K562 (cell line): ENCODE data around the gene ROBO1. TPM values are rescaled to one million over a fixed set of nuclear protein-coding genes. Genes with fewer than 3 reads are reported as not detected.

ENCODE experiments used
- ATAC-seq: fragments of 200-7000 bp; cut with Tn5 transposase; 3 replicates; pipeline ENCODE4 v1.9.1; 2020; ENCODE audit warnings: moderate library complexity
- BruUV-seq: library from RNA; stranded (reverse); fragments of 400-500 nt; replicated peaks from 2 replicates; lab custom pipeline; 2021; lab: Mats Ljungman, UMichigan
- CTCF ChIA-PET: fragments of 300-600 bp; formaldehyde crosslinking; extraction: SDS; loops from one replicate; lab custom pipeline; 2021; ENCODE audit warnings: low intra/inter-chr PET ratio; lab: Yijun Ruan, JAX
- POLR2A ChIA-PET: fragments of 300-600, 350-650 bp; sonication (Branson Sonifier 250); formaldehyde crosslinking; extraction: SDS; loops from one replicate; lab custom pipeline; 2021; ENCODE audit warnings: antibody characterized with exemption, inconsistent platforms; lab: Yijun Ruan, JAX
- DNase-seq, 4 experiments: peaks; one replicate each; pipeline versions ENCODE4 v3.0.0 to v3.0.0-alpha.2; 2011 to 2018; ENCODE audit warnings: low spot score in 3 of 4, mixed read lengths in 3 of 4; ENCODE audit errors: extremely low read depth in 1 of 4
- FAIRE-seq: peaks from 2 replicates; lab custom pipeline; 2011; peaks lifted over from hg19 to GRCh38; lab: Jason Lieb, UNC
- H2AFZ ChIP-seq: 2 replicates; pipeline ENCODE4 v1.6.0; 2011; ENCODE audit warnings: low read depth, low read length, control low read depth, inconsistent platforms
- H3K27ac ChIP-seq: fragments of 200-600 bp; 3 replicates; pipeline ENCODE4 v1.8.0; 2011; ENCODE audit warnings: low read depth, mild to moderate bottlenecking, control low read depth, inconsistent platforms, low read length, moderate library complexity, mixed read lengths; ENCODE audit errors: extremely low read depth
- H3K27me3 ChIP-seq, 2 experiments: fragments of 300-600 bp in 1 of 2; 2 replicates in 1 of 2; 3 replicates in 1 of 2; pipeline versions ENCODE4 v1.6.0 to v1.8.0; 2011; ENCODE audit warnings: inconsistent platforms in 2 of 2, low read length in 2 of 2, mild to moderate bottlenecking in 1 of 2, mixed read lengths in 1 of 2, moderate library complexity in 1 of 2; ENCODE audit not compliant: control insufficient read depth in 2 of 2, insufficient read depth in 2 of 2
- H3K36me3 ChIP-seq: fragments of 300-600 bp; 3 replicates; pipeline ENCODE4 v1.8.0; 2011; ENCODE audit warnings: mild to moderate bottlenecking, low read length, inconsistent platforms; ENCODE audit not compliant: control insufficient read depth, insufficient read depth
- H3K4me1 ChIP-seq, 2 experiments: fragments of 200-600 bp in 1 of 2; replicated peaks in 1 of 2; 2 replicates in 1 of 2; 3 replicates in 1 of 2; pipeline versions ENCODE4 v1.5.1 to v1.8.0; 2011; ENCODE audit warnings: inconsistent platforms in 2 of 2, low read length in 2 of 2, mild to moderate bottlenecking in 1 of 2, mixed read lengths in 1 of 2, moderate library complexity in 1 of 2; ENCODE audit not compliant: control insufficient read depth in 2 of 2, insufficient read depth in 2 of 2
- H3K4me2 ChIP-seq: 2 replicates; pipeline ENCODE4 v1.6.1; 2011; ENCODE audit warnings: low read length, control low read depth, inconsistent platforms, mixed read lengths; ENCODE audit not compliant: insufficient read depth
- H3K4me3 ChIP-seq: fragments of 200-600 bp; sonication (generic), shearing (Covaris generic); 2 replicates; pipeline ENCODE4 v1.5.1; 2016; ENCODE audit warnings: control low read depth, inconsistent platforms
- H3K79me2 ChIP-seq: fragments of 200-600 bp; 3 replicates; pipeline ENCODE4 v1.8.0; 2011; ENCODE audit warnings: low read length, inconsistent platforms; ENCODE audit not compliant: control insufficient read depth, insufficient read depth
- H3K9ac ChIP-seq, 2 experiments: 2 replicates each; pipeline versions ENCODE4 v1.6.0 to v1.6.1; 2011; ENCODE audit warnings: low read depth in 2 of 2, low read length in 2 of 2, control low read depth in 1 of 2, inconsistent platforms in 1 of 2, mild to moderate bottlenecking in 1 of 2, mixed read lengths in 1 of 2; ENCODE audit not compliant: insufficient read depth in 1 of 2
- H3K9me1 ChIP-seq: one replicate; pipeline ENCODE4 v1.6.0; 2011; ENCODE audit warnings: inconsistent platforms, mild to moderate bottlenecking, low read length, moderate library complexity; ENCODE audit not compliant: control insufficient read depth, insufficient read depth
- H3K9me3 ChIP-seq: replicated peaks from 2 replicates; pipeline ENCODE4 v1.5.1; 2011; ENCODE audit warnings: low read depth, low read length, inconsistent platforms; ENCODE audit not compliant: control insufficient read depth, insufficient read depth
- H4K20me1 ChIP-seq: replicated peaks from 2 replicates; pipeline ENCODE4 v1.6.1; 2011; ENCODE audit warnings: low read length, inconsistent platforms, mixed read lengths; ENCODE audit not compliant: control insufficient read depth, insufficient read depth
- CHD4 ChIP-seq: fragments of 200-600 bp; sonication (generic); IDR thresholded peaks from 3 replicates; pipeline ENCODE4 v1.6.1; 2012; ENCODE audit warnings: low read depth, mild to moderate bottlenecking, mixed read lengths, low read length, inconsistent platforms; ENCODE audit not compliant: insufficient read depth, insufficient replicate concordance, poor library complexity, severe bottlenecking
- EGR1 ChIP-seq: fragments of 450-650 bp; conservative IDR thresholded peaks from 2 replicates; pipeline ENCODE4 v1.6.1; 2017; ENCODE audit warnings: mild to moderate bottlenecking
- ESRRA ChIP-seq: fragments of 450-650 bp; IDR thresholded peaks from 2 replicates; pipeline ENCODE4 v1.6.1; 2014; ENCODE audit warnings: low read depth, mild to moderate bottlenecking, moderate library complexity, borderline replicate concordance
- EZH2 ChIP-seq: IDR thresholded peaks from 2 replicates; pipeline ENCODE4 v1.6.1; 2012; ENCODE audit warnings: low read depth, mild to moderate bottlenecking, inconsistent platforms, low read length, borderline replicate concordance
- HDAC2 ChIP-seq: fragments of 450-650 bp; IDR thresholded peaks from 2 replicates; pipeline ENCODE4 v1.6.1; 2016; ENCODE audit warnings: mild to moderate bottlenecking
- KAT8 ChIP-seq: fragments of 450-650 bp; IDR thresholded peaks from 2 replicates; pipeline ENCODE4 v1.6.1; 2016; ENCODE audit warnings: low read depth, mild to moderate bottlenecking
- SMARCA5 ChIP-seq: fragments of 450-650 bp; IDR thresholded peaks from 2 replicates; pipeline ENCODE4 v1.6.1; 2016
- ZNF212 ChIP-seq: fragments of 450-650 bp; formaldehyde crosslinking; IDR thresholded peaks from 2 replicates; pipeline ENCODE4 v1.4.0; 2020; ENCODE audit warnings: mild to moderate bottlenecking
- ZNF584 ChIP-seq: fragments of 200-800 bp; sonication (Bioruptor generic); IDR thresholded peaks from 2 replicates; pipeline ENCODE4 v1.6.1; 2016; ENCODE audit warnings: low read depth, mild to moderate bottlenecking, missing genetic modification characterization, missing compliant biosample characterization
- WGBS: fragments of 100-300 bp; shearing (Covaris generic); methylation state at CpG from one replicate; pipeline ENCODE4 v1.1.6; 2016; ENCODE audit warnings: low coverage, mixed read lengths; ENCODE audit not compliant: insufficient coverage; ENCODE audit errors: missing lambda C conversion rate; 5-methylcytosine and 5-hydroxymethylcytosine counted together
- in situ Hi-C: fragments of 300-500 bp; cut with MboI; formaldehyde crosslinking; loops from 4 replicates; pipeline ENCODE4 v1.15.0; 2018; ENCODE audit warnings: inconsistent platforms, mixed read lengths
- intact Hi-C: fragments of 100-400 bp; cut with micrococcal nuclease; formaldehyde crosslinking; loops from 2 replicates; pipeline ENCODE4 v1.14.2; 2022
- polyA plus RNA-seq, 8 experiments: library from polyadenylated mRNA; depleted of rRNA in 4 of 8; stranded (reverse) in 5 of 8; unstranded in 3 of 8; fragments of >200 nt; fragmentation: Nextera tagmentation in 2 of 8; fragmentation: Illumina TruSeq in 1 of 8; extraction: Ambion mirVana in 2 of 8; extraction: Trizol in 1 of 8; gene quantifications; 2 replicates each; pipeline versions ENCODE4 v1.2.1 to v1.2.3, GENCODE V29; 2011 to 2014; ENCODE audit warnings: inconsistent platforms in 1 of 8, missing spikeins in 1 of 8
- total RNA-seq, 7 experiments: library from RNA; depleted of rRNA in 6 of 7; stranded (reverse); fragments of >200 nt in 6 of 7; fragmentation: Illumina TruSeq in 2 of 7; extraction: Trizol in 2 of 7; gene quantifications; 2 replicates each; pipeline versions ENCODE4 v1.2.1 to v1.2.3, GENCODE V29; 2011 to 2021; ENCODE audit warnings: low replicate concordance in 1 of 7
- TF ChIP-seq, protein P1 (sequence below): IDR thresholded peaks from 2 replicates; pipeline ENCODE4 v1.6.1; 2011; ENCODE audit not compliant: insufficient read length; ENCODE audit errors: extremely low read depth

Gene ROBO1
- total and polyA plus RNA-seq, 9 of the 15 experiments (the other 6 are each of a cell fraction or from before 2014, with no cell fraction given) = 0.01 to 0.53 (median 0.17) TPM; not detected in 5

DNA sequence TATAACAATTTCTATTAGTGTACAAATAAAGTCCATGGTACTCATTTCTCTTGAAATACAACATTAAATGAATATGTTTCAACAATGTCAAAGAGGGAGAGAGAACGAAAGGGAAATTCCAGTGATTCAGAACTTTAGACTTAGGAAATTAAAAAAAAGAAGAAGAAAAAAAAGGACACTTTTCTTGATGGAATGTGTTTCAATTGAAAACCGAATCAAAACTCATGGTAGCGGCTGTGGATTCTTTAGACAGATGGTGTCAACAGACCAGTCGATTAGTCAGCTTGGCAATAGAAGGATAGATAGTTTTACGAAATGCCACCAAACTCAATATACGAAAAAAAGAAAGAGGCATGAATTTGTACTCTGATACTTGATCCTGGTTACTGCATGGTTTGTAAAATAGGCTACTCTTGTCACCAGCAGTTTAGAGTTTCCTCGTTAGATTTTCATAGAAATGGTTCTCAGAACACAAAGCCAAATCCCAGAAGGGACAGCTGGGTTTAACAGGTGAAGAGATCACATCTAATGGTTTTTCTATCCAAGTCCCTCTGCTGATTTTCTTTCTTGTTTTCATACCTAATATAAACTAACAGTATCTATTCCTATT, 793.5 kb downstream of the ROBO1 start:
- no peaks in the 10 kb centered on the region for H4K20me1 ChIP-seq
- no peak for ATAC-seq
- 0% methylated on average over 7 of the region's 7 CpGs for WGBS
- ChIA-PET CTCF (no interaction called here), POLR2A (no interaction called here)
- BruUV-seq = no TSS peak
- H3K9ac ChIP-seq = no peak overlapping the region
- no peaks in the 10 kb centered on the region for H3K9me3 ChIP-seq
- no peaks in the 10 kb centered on the region for H3K36me3 ChIP-seq
- H2AFZ ChIP-seq = no peak overlapping the region
- no peak overlapping the region for H3K4me3 ChIP-seq
- TF ChIP-seq SMARCA5 = no peak
- TF ChIP-seq EGR1 = no peak
- TF ChIP-seq KAT8 = no peak
- TF ChIP-seq, protein P1, sequence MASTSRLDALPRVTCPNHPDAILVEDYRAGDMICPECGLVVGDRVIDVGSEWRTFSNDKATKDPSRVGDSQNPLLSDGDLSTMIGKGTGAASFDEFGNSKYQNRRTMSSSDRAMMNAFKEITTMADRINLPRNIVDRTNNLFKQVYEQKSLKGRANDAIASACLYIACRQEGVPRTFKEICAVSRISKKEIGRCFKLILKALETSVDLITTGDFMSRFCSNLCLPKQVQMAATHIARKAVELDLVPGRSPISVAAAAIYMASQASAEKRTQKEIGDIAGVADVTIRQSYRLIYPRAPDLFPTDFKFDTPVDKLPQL = no peak
- no peak for TF ChIP-seq EZH2
- no peak for TF ChIP-seq CHD4
- no peak for TF ChIP-seq ZNF212 (CRISPR knock-in tag)
- TF ChIP-seq ESRRA = no peak
- TF ChIP-seq ZNF584 (CRISPR knock-in tag) = no peak
- no peak for TF ChIP-seq HDAC2
- no peaks in the 10 kb centered on the region for H3K79me2 ChIP-seq
- no peak for DNase-seq
- H3K9me1 ChIP-seq = no peaks in the 10 kb centered on the region
- no peak for FAIRE-seq
- intact Hi-C loops (no loop called here), in situ Hi-C loops (no loop called here)
- H3K27ac ChIP-seq = no peak overlapping the region
- H3K27me3 ChIP-seq = no peaks in the 10 kb centered on the region
- H3K4me2 ChIP-seq = no peak overlapping the region
- no peaks in the 10 kb centered on the region for H3K4me1 ChIP-seq
